HG03139 (cell line): Measurements from ENCODE around the gene MLXIP.
"Not testable (repeated sequence)": the region's sequence is repeated elsewhere in the genome, so short reads cannot be mapped to it uniquely, and the experiment has no call there.

Experiments used
- ATAC-seq: cut with Tn5 transposase; IDR thresholded peaks from one replicate; pipeline ENCODE4 v1.9.1; 2021; ENCODE audit not compliant: unreplicated experiment

The MLXIP gene

GRCh38 chr12:122094137-122094734 is 15.7 kb downstream of the MLXIP start:
- no peak for ATAC-seq

DNA sequence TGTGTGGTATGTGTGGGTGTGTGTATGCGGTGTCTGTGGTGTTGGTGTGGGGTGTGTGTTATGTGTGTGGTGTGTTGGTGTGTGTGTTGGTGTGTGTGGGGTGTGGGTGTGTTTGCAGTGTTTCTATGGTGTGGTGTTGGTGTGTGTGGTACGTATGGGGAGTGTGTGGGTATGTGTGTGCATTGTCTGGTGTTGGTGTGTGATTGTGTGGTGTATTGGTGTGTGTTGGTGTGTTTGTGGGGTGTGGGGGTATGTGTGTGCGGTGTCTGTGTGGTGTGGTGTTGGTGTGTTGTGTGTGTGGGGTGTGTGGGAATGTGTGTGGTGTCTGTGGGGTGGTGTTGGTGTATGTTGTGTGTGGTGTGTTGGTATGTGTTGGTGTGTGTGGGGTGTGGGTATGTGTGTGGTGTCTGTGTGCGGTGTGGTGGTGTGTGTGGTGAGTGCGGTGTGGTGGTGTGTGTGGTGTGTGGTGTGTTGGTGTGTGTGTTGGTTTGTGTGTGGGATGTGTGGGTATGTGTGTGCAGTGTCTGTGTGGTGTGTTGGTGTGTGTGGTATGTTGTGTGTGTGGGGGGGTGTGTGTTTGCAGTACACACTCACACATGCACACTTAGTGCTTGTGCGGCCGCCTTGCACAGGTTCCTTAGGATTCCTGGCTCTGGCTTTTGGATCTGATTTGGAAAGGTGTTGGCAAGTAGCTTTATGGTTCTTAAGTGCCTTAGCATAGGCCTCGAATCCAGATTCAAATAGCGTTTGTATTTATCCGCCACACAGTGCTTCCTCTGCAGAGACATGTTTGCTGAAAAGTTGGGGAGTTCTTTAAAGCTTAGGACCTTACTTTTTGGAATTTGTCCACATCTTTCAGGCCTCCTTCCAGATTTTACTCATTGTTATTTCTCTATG is 16.4 kb downstream of the MLXIP start:
- no peak for ATAC-seq

DNA sequence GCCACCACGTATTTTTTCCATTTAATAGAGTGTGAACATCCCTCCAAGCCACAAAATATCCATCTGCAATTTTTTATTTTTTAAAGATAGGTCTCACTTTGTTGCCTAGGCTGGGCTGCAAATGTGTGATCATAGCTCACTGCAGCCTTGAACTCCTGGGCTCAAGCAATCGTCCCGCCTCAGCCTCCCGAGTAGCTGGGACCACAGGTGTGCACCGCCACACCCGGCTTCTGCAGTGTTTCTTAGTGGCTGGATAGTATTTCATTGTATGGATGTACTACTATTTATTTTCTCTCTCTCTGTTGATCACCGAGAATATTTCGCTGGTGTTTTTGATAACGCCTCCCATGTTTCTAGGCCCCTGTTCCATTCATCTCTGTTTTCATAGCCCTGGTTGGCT is 17.5 kb downstream of the MLXIP start:
- no peak for ATAC-seq

GRCh38 chr12:122096591-122097149 is 18.1 kb downstream of the MLXIP start:
- ATAC-seq = no peak

- ATAC-seq = no peak
These were observed 19.0 kb downstream of the MLXIP start for GRCh38 chr12:122097584-122097926.

- ATAC-seq = no peak
These were observed 19.6 kb downstream of the MLXIP start for GRCh38 chr12:122097927-122098756.

- ATAC-seq = no peak
These were observed 20.8 kb downstream of the MLXIP start for GRCh38 chr12:122099280-122099749.

DNA sequence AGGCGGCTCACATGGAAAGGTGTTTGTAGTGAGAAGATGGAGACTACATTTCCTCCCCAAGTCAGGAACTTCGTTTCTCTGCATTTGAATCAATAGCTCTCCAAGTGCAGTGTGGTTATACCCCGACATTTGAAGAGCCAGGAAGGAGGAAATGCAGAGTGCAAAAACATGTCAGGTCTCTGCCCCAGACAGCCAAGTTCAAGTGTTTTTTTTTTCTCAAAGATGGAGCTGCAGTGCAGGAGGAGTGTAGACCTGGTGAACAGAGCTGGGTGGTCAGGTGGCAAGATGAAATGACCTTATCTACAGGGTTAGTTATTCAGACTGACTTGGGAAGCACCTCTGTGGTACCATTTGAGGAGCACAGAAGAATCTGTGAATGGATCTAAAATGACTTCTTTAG is 21.3 kb downstream of the MLXIP start:
- no peak for ATAC-seq

- ATAC-seq = no peak
These were observed 22.0 kb downstream of the MLXIP start for GRCh38 chr12:122100568-122100967.

GRCh38 chr12:122102331-122102730 is 23.8 kb downstream of the MLXIP start:
- no peak for ATAC-seq

GRCh38 chr12:122104844-122105243 is 26.3 kb downstream of the MLXIP start:
- no peak for ATAC-seq

- not testable (repeated sequence) for ATAC-seq
These were observed 26.9 kb downstream of the MLXIP start for GRCh38 chr12:122105496-122105895.

DNA sequence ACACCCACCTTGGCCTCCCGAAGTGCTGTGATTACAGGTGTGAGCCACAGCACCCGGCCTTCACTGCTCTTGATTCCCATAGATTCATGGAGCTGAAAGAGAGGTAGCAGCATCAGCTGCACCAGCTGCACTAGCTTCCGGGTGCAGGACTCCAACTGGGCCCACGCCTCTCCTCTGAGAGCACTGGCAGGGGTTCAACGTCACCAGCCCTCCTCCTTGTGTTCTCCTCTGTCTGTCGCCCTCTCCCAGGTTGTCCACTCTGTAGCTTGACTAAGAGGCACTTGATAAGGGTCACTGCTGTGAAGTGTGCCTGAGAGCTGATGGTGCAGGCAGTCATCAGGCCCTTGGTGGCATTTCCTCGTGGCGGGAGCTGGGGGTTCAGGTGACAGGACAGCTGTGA is 28.3 kb downstream of the MLXIP start:
- ATAC-seq = no peak

DNA sequence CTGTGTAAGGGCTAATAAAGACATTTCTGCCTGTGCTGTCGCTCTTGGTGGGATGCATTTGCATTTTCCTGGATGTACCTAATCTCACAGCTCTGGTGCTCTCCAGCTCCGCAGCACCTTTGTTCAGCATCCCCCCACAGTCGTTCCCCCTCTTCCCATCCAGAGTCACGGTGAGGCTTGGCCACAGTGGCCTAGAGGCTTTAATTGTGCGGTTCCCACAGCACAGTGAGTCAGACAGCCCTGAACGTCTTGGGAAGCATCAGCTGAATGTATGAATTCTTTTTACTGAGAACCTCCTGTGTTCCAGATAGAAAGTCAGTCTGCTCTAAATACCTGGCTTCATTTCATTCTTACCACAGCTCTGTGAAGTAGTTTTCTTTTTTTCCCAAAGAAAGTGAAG is 28.7 kb downstream of the MLXIP start:
- no peak for ATAC-seq

- no peak for ATAC-seq
These were observed 32.6 kb downstream of the MLXIP start for GRCh38 chr12:122111089-122111641.

DNA sequence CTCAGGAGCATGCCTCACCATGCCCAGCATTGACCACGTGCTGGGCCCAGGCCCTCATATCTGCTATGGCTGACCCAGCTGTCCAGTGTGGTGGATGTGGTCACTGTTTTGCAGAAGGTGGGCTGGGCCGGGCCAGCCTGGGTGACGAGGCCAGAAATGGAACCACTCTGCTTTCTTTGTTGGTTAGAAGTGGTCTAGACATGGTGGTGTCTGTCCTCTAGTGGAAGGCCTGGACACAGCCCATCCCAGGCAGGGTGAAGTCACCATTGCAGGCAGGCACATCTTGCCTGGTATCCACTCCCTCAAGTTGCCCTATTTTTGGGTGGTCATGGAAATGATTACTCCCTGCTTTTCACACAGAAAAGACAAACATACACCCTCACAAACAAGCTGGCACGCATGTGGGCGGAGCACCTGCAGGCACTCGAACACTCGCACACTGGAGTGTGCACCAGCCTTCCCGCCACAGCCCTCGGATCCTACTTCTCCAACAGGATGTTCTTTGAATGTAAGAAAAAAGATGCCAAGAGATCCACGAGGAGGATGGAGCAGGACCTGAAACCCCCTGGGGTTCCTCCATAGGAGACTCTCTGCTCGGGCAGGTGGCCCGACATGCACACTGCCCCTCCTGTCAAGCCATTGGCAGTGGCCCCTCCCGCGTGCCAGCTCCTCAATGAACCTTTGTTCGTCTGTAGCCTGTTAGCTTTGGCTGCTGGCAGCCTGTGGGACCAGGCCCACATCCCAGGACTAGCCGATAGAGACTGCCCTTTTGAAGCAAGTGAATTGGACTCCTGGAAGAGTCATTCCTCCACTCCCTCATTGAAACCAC is 38.4 kb downstream of the MLXIP start:
- no peak for ATAC-seq

DNA sequence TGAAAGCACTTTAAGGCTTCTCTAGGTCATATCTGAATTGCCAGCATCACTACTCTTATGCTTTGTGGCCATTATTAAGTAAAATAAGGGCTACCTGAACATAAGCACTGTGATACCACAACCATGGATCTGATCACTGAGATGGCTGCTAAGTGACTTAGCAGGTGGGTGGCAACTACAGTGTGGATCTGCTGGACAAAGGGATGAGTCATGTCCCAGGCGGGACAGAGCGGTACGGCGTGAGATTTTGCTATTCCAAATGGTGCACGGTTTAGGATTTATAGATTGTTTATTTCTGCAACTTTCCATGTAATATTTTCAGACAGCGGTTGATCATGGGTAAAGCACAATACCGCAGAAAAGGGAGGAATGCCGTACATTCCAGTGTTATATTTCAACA is 39.4 kb downstream of the MLXIP start:
- no peak for ATAC-seq

GRCh38 chr12:122121341-122121740 is 42.8 kb downstream of the MLXIP start:
- ATAC-seq = not testable (repeated sequence)

DNA sequence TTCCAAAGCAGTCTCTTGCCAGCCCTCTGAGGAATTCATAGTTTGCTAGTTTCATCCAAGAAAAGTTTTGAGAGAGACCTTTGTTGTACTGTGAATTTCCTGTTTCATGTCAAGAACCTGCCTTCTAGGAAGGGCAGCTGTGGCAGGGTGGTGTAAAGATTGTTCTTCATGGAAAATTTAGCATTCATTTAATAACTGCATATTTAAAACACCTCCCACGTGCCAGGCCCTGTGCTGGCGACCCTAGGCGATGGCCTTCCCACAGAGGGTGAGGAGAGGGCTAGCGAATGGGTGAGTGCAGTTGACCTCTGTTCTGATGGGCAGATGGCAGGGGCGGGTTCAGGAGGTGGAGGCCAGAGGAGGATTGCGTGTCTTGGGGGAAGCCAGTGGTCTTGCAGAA is 43.2 kb downstream of the MLXIP start:
- ATAC-seq = no peak
